H1 (cell line): ENCODE data around the gene PTPN1. TPM values are rescaled to one million over a fixed set of nuclear protein-coding genes. Genes with fewer than 3 reads are reported as not detected.

Experiments used
- CTCF ChIA-PET: fragments of 300-600 bp; sonication (Branson Sonifier 250); formaldehyde crosslinking; loops from one replicate; lab custom pipeline; 2021; ENCODE audit not compliant: partially characterized antibody; lab: Charles Lee
- POLR2A ChIA-PET: fragments of 300-600 bp; sonication (Branson Sonifier 250); formaldehyde crosslinking; loops from one replicate; lab custom pipeline; 2021; ENCODE audit warnings: inconsistent platforms; ENCODE audit not compliant: partially characterized antibody; lab: Charles Lee
- DNase-seq, 2 experiments: peaks; one replicate each; pipeline versions ENCODE4 v3.0.0 to v3.0.0-alpha.2; 2010 to 2022; ENCODE audit warnings: low spot score in 2 of 2, low read depth in 1 of 2, mixed read lengths in 1 of 2
- FAIRE-seq: peaks from 2 replicates; lab custom pipeline; 2011; peaks lifted over from hg19 to GRCh38; lab: Jason Lieb, UNC
- H2AFZ ChIP-seq: 2 replicates; pipeline ENCODE4 v1.8.1; 2012; ENCODE audit warnings: low read length, inconsistent platforms
- H2AK5ac ChIP-seq: 2 replicates; pipeline ENCODE4 v1.6.1; 2013; ENCODE audit warnings: low read depth, low read length
- H2BK120ac ChIP-seq: replicated peaks from 2 replicates; pipeline ENCODE3; 2013; ENCODE audit warnings: low read depth, low read length, inconsistent platforms
- H2BK12ac ChIP-seq: 2 replicates; pipeline ENCODE4 v1.6.1; 2013; ENCODE audit warnings: low read depth, low read length
- H2BK15ac ChIP-seq: 2 replicates; pipeline ENCODE4 v1.6.1; 2013; ENCODE audit warnings: low read length
- H2BK20ac ChIP-seq: 2 replicates; pipeline ENCODE4 v1.6.1; 2013; ENCODE audit warnings: low read length
- H2BK5ac ChIP-seq: 2 replicates; pipeline ENCODE4 v1.6.1; 2013; ENCODE audit warnings: low read depth, low read length
- H3K14ac ChIP-seq: 2 replicates; pipeline ENCODE4 v1.6.1; 2013; ENCODE audit warnings: inconsistent platforms; ENCODE audit not compliant: insufficient read length
- H3K18ac ChIP-seq: 2 replicates; pipeline ENCODE4 v1.6.1; 2013; ENCODE audit warnings: low read length; ENCODE audit errors: extremely low read depth
- H3K23ac ChIP-seq: 2 replicates; pipeline ENCODE4 v1.6.1; 2013; ENCODE audit warnings: inconsistent platforms; ENCODE audit not compliant: insufficient read length
- H3K23me2 ChIP-seq: 2 replicates; pipeline ENCODE4 v1.6.1; 2013; ENCODE audit warnings: low read depth, low read length
- H3K27ac ChIP-seq: 2 replicates; pipeline ENCODE4 v1.6.1; 2011; ENCODE audit warnings: low read depth, low read length, inconsistent platforms
- H3K27me3 ChIP-seq, 4 experiments: replicated peaks in 1 of 4; 1 replicate in 1 of 4; 2 replicates in 3 of 4; pipeline versions ENCODE4 v1.6.1 to v1.8.1; 2011 to 2013; ENCODE audit warnings: low read length in 3 of 4, mild to moderate bottlenecking in 3 of 4, inconsistent platforms in 2 of 4, mixed read lengths in 2 of 4, moderate library complexity in 1 of 4; ENCODE audit not compliant: control insufficient read depth in 3 of 4, insufficient read depth in 3 of 4; ENCODE audit errors: extremely low read depth in 1 of 4
- H3K36me3 ChIP-seq, 4 experiments: 2 replicates each; pipeline versions ENCODE4 v1.6.1 to v1.8.1; 2011 to 2013; ENCODE audit warnings: mild to moderate bottlenecking in 4 of 4, low read length in 3 of 4, moderate library complexity in 2 of 4, control low read depth in 1 of 4, inconsistent platforms in 1 of 4; ENCODE audit not compliant: insufficient read depth in 4 of 4, control insufficient read depth in 2 of 4
- H3K4ac ChIP-seq: replicated peaks from 2 replicates; pipeline ENCODE3; 2013; ENCODE audit warnings: low read length, low read depth, mixed read lengths, inconsistent platforms; ENCODE audit not compliant: insufficient read length
- H3K4me1 ChIP-seq, 4 experiments: replicated peaks in 1 of 4; 1 replicate in 1 of 4; 2 replicates in 3 of 4; pipeline versions ENCODE4 v1.6.1 to v1.8.1; 2011 to 2013; ENCODE audit warnings: low read length in 3 of 4, inconsistent platforms in 2 of 4, mixed read lengths in 1 of 4; ENCODE audit not compliant: insufficient read depth in 4 of 4, control insufficient read depth in 3 of 4
- H3K4me2 ChIP-seq, 2 experiments: 2 replicates each; pipeline versions ENCODE4 v1.6.1 to v1.8.1; 2011 to 2013; ENCODE audit warnings: low read depth in 2 of 2, low read length in 2 of 2, control low read depth in 1 of 2, inconsistent platforms in 1 of 2, mild to moderate bottlenecking in 1 of 2; ENCODE audit not compliant: insufficient read depth in 1 of 2
- H3K4me3 ChIP-seq, 4 experiments: fragments of 200-600, 300-600 bp in 1 of 4; sonication (generic), shearing (Covaris generic), sonication (Bioruptor Twin) in 1 of 4; 2 replicates each; pipeline versions ENCODE4 v1.5.1 to v1.8.1; 2011 to 2016; ENCODE audit warnings: low read length in 4 of 4, low read depth in 3 of 4, control low read depth in 2 of 4, inconsistent platforms in 2 of 4, mild to moderate bottlenecking in 2 of 4, mixed read lengths in 1 of 4, moderate library complexity in 1 of 4; ENCODE audit not compliant: insufficient read depth in 2 of 4; ENCODE audit errors: extremely low read depth in 1 of 4
- H3K56ac ChIP-seq: replicated peaks from 2 replicates; pipeline ENCODE3; 2013; ENCODE audit warnings: low read depth, mild to moderate bottlenecking, mixed read lengths, low read length, inconsistent platforms; ENCODE audit not compliant: insufficient read length
- H3K79me1 ChIP-seq: 2 replicates; pipeline ENCODE4 v1.6.1; 2013; ENCODE audit warnings: low read depth, low read length, control low read depth
- H3K79me2 ChIP-seq, 2 experiments: 2 replicates each; pipeline versions ENCODE4 v1.6.1 to v1.8.1; 2012 to 2013; ENCODE audit warnings: low read length in 2 of 2, mild to moderate bottlenecking in 2 of 2, inconsistent platforms in 1 of 2; ENCODE audit not compliant: insufficient read depth in 2 of 2, control insufficient read depth in 1 of 2
- H3K9ac ChIP-seq, 4 experiments: replicated peaks in 1 of 4; 1 replicate in 1 of 4; 2 replicates in 3 of 4; pipeline versions ENCODE4 v1.6.1 to v1.8.1; 2011 to 2013; ENCODE audit warnings: low read depth in 3 of 4, low read length in 3 of 4, control low read depth in 2 of 4, mild to moderate bottlenecking in 2 of 4, moderate library complexity in 2 of 4, inconsistent platforms in 1 of 4; ENCODE audit errors: extremely low read depth in 1 of 4
- H3K9me3 ChIP-seq, 2 experiments: 2 replicates each; pipeline versions ENCODE4 v1.6.1 to v1.8.1; 2012 to 2013; ENCODE audit warnings: mild to moderate bottlenecking in 2 of 2, moderate library complexity in 2 of 2, control low read depth in 1 of 2, inconsistent platforms in 1 of 2, low read depth in 1 of 2, low read length in 1 of 2, mixed read lengths in 1 of 2; ENCODE audit not compliant: insufficient read depth in 2 of 2
- H4K20me1 ChIP-seq, 2 experiments: replicated peaks in 1 of 2; 2 replicates each; pipeline versions ENCODE3 to v1.8.1; 2011 to 2013; ENCODE audit warnings: inconsistent platforms in 2 of 2, low read length in 2 of 2, mild to moderate bottlenecking in 1 of 2; ENCODE audit not compliant: insufficient read depth in 2 of 2, control insufficient read depth in 1 of 2
- H4K5ac ChIP-seq: 2 replicates; pipeline ENCODE4 v1.6.1; 2013; ENCODE audit warnings: low read length, low read depth, mixed read lengths, inconsistent platforms; ENCODE audit not compliant: insufficient read length
- H4K8ac ChIP-seq: 2 replicates; pipeline ENCODE4 v1.8.0; 2013; ENCODE audit warnings: mild to moderate bottlenecking, moderate library complexity, low read length, inconsistent platforms; ENCODE audit not compliant: insufficient read depth; ENCODE audit errors: extremely low read depth
- H4K91ac ChIP-seq: replicated peaks from 2 replicates; pipeline ENCODE3; 2013; ENCODE audit warnings: low read length, mixed read lengths, inconsistent platforms; ENCODE audit not compliant: insufficient read length
- ATF3 ChIP-seq: IDR thresholded peaks from 2 replicates; pipeline ENCODE4 v1.6.1; 2011; ENCODE audit warnings: low read depth, mild to moderate bottlenecking, low read length; ENCODE audit not compliant: insufficient read depth
- CBX8 ChIP-seq: fragments of 300-800, 300-1000 bp; sonication (generic); IDR thresholded peaks from 2 replicates; pipeline ENCODE4 v1.7.1; 2016; ENCODE audit warnings: low read depth, low read length, borderline replicate concordance
- CREB1 ChIP-seq: IDR thresholded peaks from 2 replicates; pipeline ENCODE4 v1.6.1; 2012; ENCODE audit warnings: inconsistent platforms
- CTBP2 ChIP-seq: IDR thresholded peaks from 2 replicates; pipeline ENCODE4 v1.7.0; 2011; ENCODE audit warnings: borderline replicate concordance, mild to moderate bottlenecking, moderate library complexity, mixed read lengths, low read length; ENCODE audit not compliant: insufficient read depth, insufficient read length
- MAFK ChIP-seq: IDR thresholded peaks from 2 replicates; pipeline ENCODE4 v1.6.1; 2012; ENCODE audit warnings: low read depth, mild to moderate bottlenecking, improper control_type of control experiment, low read length
- SP2 ChIP-seq: IDR thresholded peaks from 2 replicates; pipeline ENCODE4 v1.6.1; 2012; ENCODE audit warnings: mild to moderate bottlenecking, low read length, inconsistent platforms
- TBP ChIP-seq: IDR thresholded peaks from 2 replicates; pipeline ENCODE4 v1.6.1; 2011; ENCODE audit warnings: low read depth, low read length, improper control_type of control experiment
- TCF12 ChIP-seq: IDR thresholded peaks from 2 replicates; pipeline ENCODE4 v1.6.1; 2011; ENCODE audit warnings: low read depth, mild to moderate bottlenecking, low read length
- YY1 ChIP-seq: IDR thresholded peaks from 2 replicates; pipeline ENCODE4 v1.6.1; 2011; ENCODE audit warnings: low read depth, mild to moderate bottlenecking, low read length
- WGBS, 2 experiments: shearing (Covaris generic) in 1 of 2; methylation state at CpG; one replicate each; pipeline versions ENCODE4 v1.1.6 to v1.1.7; 2013 to 2015; ENCODE audit warnings: low lambda C conversion rate in 2 of 2, mixed read lengths in 2 of 2, inconsistent platforms in 1 of 2, low coverage in 1 of 2, missing lambda C conversion rate in 1 of 2; ENCODE audit not compliant: insufficient replicate concordance in 2 of 2, insufficient coverage in 1 of 2, insufficient read length in 1 of 2; ENCODE audit errors: extremely low coverage in 1 of 2, missing lambda C conversion rate in 1 of 2; 5-methylcytosine and 5-hydroxymethylcytosine counted together
- polyA plus RNA-seq, 7 experiments: library from polyadenylated mRNA; depleted of rRNA in 3 of 7; stranded (reverse) in 5 of 7; unstranded in 2 of 7; fragments of >200 nt in 5 of 7; fragments of 200-250 nt in 2 of 7; gene quantifications; 1 replicate in 5 of 7; 2 replicates in 1 of 7; 4 replicates in 1 of 7; pipeline versions ENCODE4 v1.2.1 to v1.2.3, GENCODE V29; 2011 to 2013; ENCODE audit warnings: missing spikeins in 2 of 7, mixed read lengths in 2 of 7
- total RNA-seq: library from RNA; stranded (reverse); fragmentation: NEBNext Ultra II Directional; extraction: Animal tissue kit (Norgen Biotek cat#: 25700); gene quantifications from 2 replicates; pipeline ENCODE4 v1.2.1, GENCODE V29; 2021
- TF ChIP-seq, protein P1 (sequence below): IDR thresholded peaks from 2 replicates; pipeline ENCODE4 v1.6.1; 2012; ENCODE audit warnings: inconsistent platforms

PTPN1 gene
- total and polyA plus RNA-seq, 2 of the 8 experiments (the other 6 are each of a cell fraction or from before 2014, with no cell fraction given) = 18.6 to 32.1 TPM

GRCh38 chr20:50525681-50526080, 15.5 kb downstream of the PTPN1 start:
- no peak overlapping the region for H3K18ac ChIP-seq
- H3K23me2 ChIP-seq = no peaks in the 10 kb centered on the region; the same call in 1 of the 2 replicates
- no peak overlapping the region for H4K8ac ChIP-seq
- no peak overlapping the region for H2BK120ac ChIP-seq
- no peak overlapping the region for H4K5ac ChIP-seq
- ChIA-PET CTCF (interaction anchor here (0.6 to 3.3 kb wide), 6 partner anchors 9 to 984 kb away, joined by 3 to 15 read pairs (median 4); no protein-coding TSS in a partner anchor), POLR2A (interaction anchor here (1.8 to 3.1 kb wide), 2 partner anchors 16 kb away, joined by 5 to 13 read pairs; partner anchors contain the start of gene PTPN1)
- H3K79me2 ChIP-seq = peaks cover 4 to 69% of the 10 kb centered on the region in 2 experiments; a peak in 3 of 4 replicates
- H3K79me1 ChIP-seq = peaks cover 5% of the 10 kb centered on the region
- peaks cover 7 to 9% of the 10 kb centered on the region in 2 experiments for H4K20me1 ChIP-seq
- H3K9me3 ChIP-seq = no peaks in the 10 kb centered on the region
- DNase-seq (no peak), FAIRE-seq (no peak)
- H2BK12ac ChIP-seq = no peak overlapping the region
- no peak overlapping the region for H2BK20ac ChIP-seq
- no peaks in the 10 kb centered on the region for H3K36me3 ChIP-seq
- H2AFZ ChIP-seq = no peak overlapping the region
- WGBS, 2 experiments = 97% methylated on average over 4 of the region's 4 CpGs; no CpG with 5 or more reads in 1 of the 2 experiments
- H3K4me2 ChIP-seq = no peak overlapping the region
- H3K4me1 ChIP-seq = peaks cover 0 to 6% (median 4%) of the 10 kb centered on the region in 4 experiments; a peak in 3 of 7 replicates
- H3K23ac ChIP-seq = no peak overlapping the region
- no peak for TF ChIP-seq TCF12
- TF ChIP-seq ATF3 = no peak
- no peak for TF ChIP-seq TBP
- no peak for TF ChIP-seq CREB1
- TF ChIP-seq, protein P1, sequence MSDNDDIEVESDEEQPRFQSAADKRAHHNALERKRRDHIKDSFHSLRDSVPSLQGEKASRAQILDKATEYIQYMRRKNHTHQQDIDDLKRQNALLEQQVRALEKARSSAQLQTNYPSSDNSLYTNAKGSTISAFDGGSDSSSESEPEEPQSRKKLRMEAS = no peak
- TF ChIP-seq CTBP2 = no peak
- no peak for TF ChIP-seq CBX8
- TF ChIP-seq SP2 = no peak
- TF ChIP-seq YY1 = no peak
- no peak for TF ChIP-seq MAFK
- H3K27ac ChIP-seq = no peak overlapping the region
- no peak overlapping the region for H2AK5ac ChIP-seq
- no peak overlapping the region for H3K4me3 ChIP-seq
- no peak overlapping the region for H2BK15ac ChIP-seq
- H3K56ac ChIP-seq = no peak overlapping the region
- H2BK5ac ChIP-seq = no peak overlapping the region
- H3K9ac ChIP-seq = no peak overlapping the region
- H3K14ac ChIP-seq = no peak overlapping the region
- H4K91ac ChIP-seq = no peak overlapping the region
- H3K27me3 ChIP-seq = no peaks in the 10 kb centered on the region
- H3K4ac ChIP-seq = no peak overlapping the region
